Renal pelvis (tissue), 4 donors: ENCODE data around the gene KLK1. TPM values are rescaled to one million over a fixed set of nuclear protein-coding genes. Genes with fewer than 3 reads are reported as not detected.
"Not testable (repeated sequence)": the region's sequence is repeated elsewhere in the genome, so short reads cannot be mapped to it uniquely, and the experiment has no call there.

ENCODE experiments used
- DNase-seq: peaks from one replicate; pipeline ENCODE4 v3.0.0-alpha.2; 2013
- polyA plus RNA-seq, 3 donors: library from polyadenylated mRNA; unstranded; fragments of 120-200 nt; gene quantifications; one replicate each; pipeline ENCODE4 v1.2.1, GENCODE V29; 2013; ENCODE audit not compliant: insufficient read length in 3 of 3

The KLK1 gene
- polyA plus RNA-seq, 3 donors, result 1.2 to 1.7 (median 1.3) TPM

DNA sequence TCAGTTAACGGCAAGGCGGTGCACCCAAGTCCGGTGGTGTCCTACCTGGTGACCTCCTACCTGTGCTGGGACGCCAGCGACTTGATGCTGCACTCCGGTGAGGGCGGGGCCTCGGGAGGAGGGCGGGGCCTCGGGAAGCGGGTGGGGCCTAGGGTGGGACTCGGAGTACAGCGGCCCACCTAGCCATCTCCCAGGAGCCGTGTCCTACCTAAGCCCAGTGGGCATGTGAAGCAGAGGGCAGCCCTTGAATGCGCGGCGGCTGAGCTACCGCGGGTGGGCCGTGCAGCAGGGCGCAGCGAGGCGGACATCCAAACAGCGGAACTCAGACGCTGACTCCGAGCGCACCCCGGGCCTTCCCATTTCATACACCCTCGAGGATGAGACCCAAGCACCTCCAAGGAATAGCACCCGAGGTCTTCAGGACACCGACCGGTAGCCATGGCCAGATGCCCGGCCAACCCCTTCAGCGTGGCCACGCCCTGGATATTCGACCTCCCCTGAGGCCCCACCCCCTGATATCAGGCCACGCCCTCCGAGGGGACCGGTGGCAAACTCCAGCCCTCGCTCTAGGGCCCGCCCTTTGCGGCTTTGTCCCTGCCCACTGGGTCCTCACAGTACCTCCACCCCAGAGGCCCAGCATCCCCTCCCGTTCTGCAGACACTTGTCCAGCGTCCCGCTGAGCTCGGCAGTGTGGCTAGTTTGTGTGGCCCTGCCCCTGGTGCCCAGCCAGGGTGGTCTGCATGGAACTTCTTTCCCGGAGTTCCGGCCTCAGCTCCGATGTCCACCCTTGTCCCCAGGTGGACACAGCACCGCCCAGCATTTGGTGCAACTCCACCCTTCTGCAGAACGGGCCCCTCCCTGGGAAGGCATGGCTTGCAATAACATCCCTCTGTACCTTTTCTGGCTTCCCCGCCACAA, 5.4 kb downstream of the KLK1 start:
- no peak for DNase-seq

DNA sequence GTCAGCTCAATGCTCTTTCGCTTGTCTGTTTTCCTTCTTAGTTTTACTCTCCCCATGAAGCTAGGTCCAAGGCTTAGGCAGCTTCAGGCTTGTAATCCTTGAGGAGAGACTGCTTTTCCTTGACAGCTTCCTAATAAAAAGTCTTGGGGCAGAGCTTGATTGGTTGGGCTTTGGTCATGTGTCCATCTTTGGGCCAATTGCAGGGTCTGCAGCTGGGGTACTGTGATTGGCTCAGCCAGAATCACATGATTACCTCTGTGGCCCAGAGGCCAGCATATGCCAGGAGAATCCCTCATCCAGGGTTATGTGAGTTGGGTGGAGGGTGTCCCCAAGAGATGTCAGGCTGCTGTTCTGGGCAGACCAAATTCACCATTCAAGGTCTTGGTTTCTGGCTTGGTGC, 8.1 kb downstream of the KLK1 start:
- no peak for DNase-seq

DNA sequence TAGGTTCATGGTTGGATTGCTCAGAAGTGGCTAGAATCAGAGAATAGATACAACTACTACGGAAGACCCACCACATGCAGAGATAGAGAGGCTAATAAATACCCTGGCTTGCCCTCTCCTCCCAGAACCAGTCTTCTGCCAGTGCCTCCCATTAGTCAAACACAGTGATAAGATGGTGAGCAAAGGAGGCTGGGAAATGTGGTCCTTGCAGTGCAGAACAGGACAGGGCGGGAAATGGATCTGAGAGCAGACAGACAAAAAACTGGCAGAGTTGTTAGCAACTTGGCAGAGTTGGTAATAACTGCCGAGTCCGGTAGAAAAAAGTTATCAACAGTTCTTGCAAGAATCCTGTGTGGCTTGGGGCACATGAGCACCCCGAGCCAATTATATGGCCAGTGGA, 8.7 kb downstream of the KLK1 start:
- DNase-seq, result no peak

DNA sequence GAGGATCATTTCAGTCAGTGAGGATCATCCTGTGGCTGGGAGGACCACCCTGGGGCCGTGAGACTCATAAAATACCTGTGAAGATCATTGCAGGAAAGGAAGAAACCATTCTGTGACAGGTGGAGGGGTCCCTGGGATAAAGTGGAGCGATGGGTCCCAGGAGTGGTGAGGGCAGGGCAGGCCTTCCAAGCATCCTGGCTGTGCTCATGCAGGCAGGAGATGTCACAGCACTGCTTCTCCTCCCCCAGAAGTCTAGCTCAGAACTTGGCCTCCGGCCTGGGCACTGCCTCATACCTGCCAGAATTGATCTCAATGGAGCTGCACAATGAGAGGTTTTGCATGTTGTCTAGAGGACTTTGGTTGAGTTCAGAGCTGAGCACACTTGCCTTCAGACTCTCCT, 11.1 kb downstream of the KLK1 start:
- DNase-seq, result no peak

DNA sequence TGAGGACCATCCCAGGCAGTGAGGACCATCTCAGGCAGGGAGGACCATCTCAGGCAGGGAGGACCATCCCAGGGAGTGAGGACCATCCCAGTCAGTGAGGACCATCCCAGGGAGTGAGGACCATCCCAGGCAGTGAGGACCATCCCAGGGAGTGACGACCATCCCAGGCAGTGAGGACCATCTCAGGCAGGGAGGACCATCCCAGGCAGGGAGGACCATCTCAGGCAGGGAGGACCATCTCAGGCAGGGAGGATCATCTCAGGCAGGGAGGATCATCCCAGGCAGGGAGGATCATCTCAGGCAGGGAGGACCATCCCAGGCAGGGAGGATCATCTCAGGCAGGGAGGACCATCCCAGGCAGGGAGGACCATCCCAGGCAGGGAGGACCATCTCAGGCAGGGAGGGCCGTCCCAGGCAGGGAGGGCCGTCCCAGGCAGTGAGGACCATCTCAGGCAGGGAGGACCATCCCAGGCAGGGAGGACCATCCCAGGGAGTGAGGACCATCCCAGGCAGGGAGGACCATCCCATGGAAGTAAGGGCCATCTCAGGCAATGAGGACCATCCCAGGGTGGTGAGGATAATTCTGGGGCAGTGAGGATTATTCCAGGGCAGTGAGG, 11.9 kb downstream of the KLK1 start:
- not testable (repeated sequence) for DNase-seq

DNA sequence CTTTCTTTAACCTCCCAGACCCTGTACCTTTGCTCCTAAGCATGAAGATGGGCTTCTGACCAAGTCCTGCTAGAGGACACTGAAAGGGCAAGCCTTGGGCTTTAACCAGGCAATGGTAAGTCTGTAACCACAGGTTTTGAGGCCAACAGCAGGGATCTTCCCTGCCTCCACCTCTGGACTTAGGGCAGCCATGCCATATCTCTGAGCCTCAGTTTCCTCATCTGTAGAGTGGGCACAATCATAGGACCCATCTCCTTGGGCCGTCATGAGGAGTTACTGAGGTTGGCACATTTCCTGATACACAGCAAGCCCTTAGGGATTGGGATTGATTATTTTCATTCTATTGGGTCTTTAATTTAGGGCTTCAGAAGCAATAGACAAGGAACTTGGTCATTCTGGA, 14.7 kb downstream of the KLK1 start:
- DNase-seq, result no peak

DNA sequence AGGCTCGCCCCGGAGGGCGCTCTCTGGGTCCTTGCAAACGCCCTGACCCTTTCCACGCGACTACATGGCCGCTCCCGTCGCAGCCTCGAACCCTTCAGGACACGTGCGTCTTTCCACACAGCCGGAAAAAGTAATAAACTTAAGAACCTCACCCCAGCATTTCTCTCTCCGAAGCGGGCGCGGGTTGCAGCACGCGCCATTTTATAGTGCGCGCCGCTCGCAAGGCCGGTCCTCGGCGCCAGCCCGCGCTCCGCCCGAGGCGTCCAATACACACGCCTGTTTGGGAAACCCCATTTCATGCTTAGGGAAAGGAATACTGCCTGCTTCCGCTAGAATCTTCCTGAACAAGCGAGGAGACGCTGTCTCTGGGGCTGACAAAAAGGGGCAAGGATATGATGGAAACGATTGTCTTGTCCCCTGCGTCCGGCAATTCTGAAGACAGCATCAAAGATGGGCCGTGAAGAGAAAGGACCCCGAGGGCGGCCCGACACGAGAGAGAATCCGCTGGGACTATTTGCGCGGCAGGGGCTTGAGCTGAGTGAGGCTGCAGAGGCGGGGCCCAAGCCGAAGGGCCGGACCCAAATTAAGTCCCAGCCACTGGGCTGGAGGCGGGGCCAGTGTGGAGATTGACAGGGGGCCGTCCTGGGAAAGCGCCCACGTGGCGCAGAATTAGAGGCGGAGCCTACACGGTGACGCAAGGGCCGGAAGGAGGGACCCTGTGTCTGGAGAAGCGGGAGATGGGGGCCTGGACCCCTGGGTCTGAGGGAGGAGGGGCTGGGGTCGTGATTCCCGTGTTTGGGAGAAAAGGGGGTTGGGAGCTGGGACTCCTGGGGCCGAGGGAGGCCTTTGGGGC, 18.9 kb downstream of the KLK1 start:
- DNase-seq, result peak; percentile 100

DNA sequence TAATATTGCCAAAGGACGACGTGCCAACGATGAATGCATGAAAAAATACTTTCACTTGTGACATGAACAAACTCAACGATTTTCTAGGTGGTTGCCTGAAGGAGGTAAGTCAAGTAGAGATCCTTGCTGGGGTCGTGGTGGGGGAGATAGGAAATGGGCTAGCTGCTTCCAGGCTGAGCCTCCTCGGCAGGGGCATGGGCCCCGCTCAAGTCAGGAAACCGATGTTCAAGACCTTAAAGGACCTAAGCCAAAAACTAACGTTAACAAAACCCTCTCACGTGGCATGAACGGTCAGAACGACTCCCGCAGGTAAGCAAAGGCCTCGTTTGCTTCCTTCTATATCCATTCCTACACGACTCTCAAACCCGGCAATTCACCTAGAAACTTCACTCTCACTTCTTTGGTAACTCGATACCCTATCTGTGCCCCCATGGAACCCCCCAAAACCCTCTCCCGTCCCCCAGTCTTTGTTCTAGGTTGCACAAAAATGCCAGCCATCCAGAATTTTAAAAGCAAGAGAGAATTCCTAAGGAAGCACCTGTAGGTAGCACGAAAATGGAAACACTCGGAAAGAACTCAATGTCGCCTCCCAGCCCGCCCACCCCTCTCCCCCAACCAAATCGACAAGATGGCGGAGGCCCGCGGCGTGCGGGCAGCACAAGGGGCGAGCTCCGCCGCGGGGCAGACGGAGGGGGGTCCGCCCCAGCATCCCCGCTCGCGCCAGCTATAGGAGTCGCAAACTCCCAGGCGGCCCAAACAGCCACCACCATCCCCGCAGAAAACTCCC, 19.8 kb downstream of the KLK1 start:
- DNase-seq, result no peak

DNA sequence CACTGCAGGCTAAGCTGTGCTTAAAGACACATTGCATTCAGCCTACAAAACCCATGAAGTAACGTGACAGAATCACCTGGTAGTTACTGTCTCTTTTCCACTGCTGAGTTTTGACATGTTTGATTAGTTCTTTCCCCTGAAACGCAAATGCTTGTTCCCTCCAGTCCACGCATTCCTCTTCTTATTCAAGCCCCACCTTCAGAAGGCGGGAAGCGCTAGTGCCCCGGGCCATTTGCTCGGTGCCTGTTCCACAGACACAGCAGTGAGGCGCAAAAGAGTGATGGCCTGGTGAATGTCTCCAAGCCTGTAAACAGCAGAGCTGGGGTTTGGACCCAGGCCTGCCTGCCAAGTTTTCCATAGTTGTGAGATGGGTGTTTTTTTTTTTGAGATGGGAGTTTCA, 22.5 kb downstream of the KLK1 start:
- no peak for DNase-seq

DNA sequence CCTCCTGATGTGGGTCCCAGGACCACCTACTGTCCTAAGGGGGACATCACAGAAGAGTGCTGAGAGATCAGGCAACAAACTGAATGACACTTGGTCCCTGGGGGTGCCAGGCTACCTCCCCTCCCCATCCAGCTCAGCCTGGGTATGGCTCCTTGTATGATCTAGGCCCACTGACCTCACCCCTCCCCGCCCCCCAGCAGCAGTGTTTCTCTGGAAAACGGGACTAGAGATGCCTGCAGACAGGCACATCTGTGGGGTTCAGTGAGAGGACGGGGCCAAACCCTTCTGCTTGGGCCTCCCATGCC, 24.1 kb downstream of the KLK1 start:
- DNase-seq, result no peak

DNA sequence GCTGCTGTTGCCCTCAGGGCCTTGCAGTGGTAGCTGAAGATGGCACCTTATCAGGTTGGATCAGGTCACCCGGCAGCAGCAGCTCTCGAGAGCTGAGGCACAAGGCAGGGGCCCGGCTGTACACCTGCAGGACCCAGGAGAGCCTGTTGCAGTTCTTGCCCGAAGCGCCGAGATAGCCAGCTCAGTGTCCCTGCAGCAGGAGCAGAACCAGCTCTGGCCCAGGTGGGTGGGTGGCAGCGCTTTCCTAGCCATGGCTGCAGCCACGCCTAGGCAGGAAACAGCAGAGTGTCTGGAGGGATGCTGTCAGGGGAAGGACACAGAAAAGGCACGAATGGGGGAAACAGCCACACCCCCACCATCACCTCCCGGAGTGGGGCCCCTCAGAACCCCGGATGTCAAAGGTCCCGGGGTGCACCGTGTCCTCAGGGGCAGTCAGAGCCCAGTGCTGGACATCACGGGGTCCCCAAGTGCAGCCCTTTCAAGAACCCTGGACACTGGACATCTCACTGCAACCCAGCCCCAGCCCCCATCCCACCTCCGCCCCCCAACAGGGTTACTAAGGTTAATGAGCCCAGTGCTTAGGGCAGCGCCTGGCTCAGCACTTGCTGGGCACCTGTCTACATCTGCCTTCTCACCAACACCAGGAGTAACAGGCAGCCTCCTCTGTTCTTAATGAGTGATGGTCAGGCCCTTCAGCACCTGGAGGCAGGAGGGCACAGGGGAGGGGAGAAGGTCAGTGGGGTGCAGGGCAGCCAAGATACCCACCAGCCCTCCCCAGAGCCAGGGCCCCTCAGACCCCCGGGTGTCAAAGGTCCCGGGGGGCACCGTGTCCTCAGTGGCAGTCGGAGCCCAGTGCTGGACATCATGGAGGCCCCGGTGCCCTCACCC, 24.7 kb downstream of the KLK1 start:
- no peak for DNase-seq

DNA sequence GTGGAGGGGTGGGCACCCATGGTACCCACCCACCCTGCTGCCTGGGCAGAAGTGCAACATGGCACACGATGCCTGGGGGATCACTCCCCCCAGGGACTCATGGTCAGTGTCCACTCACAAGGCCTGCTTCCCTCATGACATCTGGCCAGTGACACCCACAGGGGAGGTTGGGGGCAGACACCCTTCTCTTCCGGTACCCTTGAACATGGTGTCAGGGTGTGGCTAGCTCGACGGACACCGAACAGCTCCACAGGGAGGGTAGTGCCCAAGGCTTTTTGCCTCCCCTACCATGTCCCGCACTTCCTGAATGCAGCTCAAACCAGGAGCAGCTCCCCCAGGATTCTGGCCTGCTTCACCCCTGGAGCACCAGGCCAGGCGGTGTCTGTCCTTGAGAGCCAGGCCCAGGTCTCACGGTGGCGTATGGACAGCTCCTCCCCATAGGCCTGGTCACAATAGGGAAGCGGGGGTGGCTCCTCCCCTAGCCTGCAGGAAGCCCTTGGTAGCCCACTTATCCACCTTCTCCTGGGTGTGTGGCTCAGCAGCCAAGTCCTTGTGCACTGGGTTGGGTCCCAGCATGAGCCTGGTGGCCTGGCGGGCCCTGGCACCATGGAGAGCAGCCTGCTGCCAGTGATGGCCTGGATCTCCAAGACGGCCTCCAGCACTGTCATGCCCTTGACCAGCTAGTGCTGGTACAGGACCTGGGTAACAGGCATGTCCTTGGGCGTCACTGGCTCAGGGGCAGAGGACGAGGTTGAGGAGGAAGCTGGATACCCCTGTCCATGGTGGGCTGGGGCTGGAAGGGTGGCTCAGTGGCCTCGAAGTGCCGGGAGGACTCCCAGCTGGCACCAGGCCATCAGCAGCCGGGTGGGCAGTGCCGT, 25.6 kb downstream of the KLK1 start:
- no peak for DNase-seq

DNA sequence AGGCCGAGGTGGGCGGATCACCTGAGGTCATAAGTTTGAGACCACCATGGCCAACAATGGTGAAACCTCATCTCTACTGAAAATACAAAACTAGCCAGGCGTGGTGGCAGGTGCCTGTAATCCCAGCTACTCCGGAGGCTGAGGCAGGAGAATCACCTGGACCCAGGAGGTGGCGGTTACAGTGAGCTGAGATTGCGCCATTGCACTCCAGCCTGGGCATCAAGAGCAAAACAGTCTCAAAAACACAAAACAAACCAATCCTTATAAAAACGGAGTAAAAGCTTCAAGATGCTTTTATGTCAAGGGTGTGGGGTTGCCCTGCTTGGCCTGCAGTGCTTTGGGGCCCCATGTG, 26.2 kb downstream of the KLK1 start:
- DNase-seq, result no peak

DNA sequence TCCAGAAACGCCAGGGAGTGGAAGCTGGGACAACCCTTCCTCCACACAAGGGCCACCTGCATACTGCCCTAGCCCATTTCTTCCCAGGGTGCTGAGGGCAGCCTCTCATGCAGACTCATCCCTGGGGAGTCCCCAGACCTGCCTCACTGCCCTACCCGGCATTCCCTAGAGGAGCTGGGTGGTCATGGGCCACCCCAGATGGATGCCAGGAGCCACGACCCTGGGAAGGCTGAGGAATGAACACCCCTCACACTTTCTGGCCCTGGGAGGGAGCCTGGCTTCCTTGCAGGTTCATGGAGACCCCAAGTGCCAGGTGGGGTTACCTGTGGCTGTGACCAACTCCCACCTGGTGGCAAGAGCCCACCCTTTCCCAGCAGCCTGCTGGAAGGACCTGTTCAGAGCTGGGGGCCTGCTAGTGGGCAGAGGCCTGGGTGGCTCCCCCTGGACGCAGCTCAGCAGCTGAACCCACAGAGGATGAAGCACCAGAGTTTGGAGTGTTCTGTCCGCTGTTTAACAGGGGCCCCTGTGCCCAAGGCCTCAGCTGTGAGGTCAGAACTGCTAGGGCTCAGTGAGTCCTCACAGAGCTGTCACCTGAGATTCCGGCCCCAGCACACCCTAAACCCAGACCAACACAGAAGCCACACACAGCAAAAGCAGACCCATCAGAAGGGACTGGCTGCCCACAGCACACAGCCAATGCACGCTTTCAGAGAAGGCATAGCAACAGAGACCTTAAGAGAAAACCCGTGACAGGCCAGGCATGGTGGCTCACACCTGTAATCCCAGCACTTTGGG, 26.8 kb downstream of the KLK1 start:
- DNase-seq, result no peak

DNA sequence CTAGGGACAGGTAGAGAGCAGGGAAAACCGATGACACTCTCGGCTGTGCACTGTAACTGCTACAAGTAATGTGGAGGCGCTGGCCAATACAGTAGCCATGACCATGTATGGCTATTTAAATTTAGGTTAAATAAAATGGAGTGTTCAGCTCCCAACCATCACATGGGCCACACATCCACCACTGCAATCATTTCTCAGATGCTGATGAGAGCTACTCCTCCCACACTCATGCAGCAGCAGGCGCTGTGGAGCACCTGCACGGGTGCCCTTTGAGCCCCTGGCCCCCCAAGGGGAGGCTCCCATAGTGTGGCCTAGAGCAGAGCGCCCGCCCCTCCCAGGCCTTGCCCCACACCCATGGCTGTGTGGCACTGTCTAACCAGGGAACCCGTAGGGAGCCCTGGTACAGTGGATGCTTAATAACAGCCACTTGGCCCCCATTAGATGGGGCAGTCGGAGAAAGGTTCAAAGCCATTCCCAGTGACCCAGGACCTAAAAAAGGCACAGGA, 27.4 kb downstream of the KLK1 start:
- DNase-seq, result no peak

DNA sequence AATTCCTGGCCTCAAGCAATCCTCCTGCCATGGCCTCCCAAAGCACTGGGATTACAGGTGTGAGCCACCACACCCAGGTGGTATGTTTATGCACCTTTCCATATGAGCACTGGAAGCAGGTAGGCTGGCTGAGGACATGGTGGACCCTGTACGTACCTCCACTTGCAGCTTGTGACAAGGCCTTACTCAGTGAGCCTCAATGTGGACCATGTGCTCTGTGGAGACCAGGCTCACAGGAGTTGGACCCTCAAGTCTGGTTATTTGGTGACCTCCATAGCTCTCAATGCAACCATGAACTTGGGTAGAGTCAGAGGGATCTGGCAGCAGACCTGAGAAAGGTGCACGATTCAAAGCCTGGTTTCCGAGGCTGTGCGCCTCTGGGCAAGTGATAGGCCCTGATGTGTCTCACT, 27.9 kb downstream of the KLK1 start:
- DNase-seq, result no peak

DNA sequence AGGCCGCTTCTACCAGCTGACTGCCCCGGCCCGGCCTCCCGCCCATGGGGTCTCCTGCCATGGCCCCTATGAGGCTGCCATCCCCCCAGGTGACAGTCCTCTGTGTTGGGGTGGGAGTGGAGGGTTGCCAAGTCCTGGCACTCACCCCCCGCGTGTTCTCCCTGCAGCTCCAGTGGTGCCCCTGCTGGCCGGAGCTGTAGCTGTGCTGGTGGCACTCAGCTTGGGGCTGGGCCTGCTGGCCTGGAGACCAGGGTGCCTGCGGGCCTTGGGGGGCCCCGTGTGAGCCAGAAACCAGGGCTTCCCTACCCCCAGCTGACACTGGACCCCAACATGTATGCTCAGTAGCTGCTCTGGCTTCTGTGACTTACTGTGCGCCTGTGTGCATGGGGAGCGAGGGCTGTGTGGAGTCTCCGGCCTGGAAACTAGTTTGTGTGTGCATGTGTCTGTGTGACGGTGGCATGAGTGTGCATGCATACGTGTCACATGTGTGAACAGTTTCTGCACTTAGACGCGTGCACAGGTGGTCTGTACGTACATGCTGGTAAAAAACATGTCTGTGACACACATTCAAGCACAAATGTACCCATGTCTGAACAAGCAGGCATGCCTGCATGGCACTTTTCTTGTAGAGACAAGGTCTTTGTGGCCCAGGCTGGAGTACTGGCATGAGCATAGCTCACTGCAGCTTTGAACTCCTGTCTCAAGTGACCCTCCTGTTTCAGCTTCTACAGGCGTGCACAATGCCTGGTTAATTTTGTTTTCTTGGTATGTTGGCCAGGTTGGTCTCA, 28.5 kb downstream of the KLK1 start:
- DNase-seq, result no peak
